ENCODE measurements around the gene C1QTNF8.
A peak's percentile ranks its signal among the peaks of the same experiment; 100 is the strongest.

The C1QTNF8 gene

DNA sequence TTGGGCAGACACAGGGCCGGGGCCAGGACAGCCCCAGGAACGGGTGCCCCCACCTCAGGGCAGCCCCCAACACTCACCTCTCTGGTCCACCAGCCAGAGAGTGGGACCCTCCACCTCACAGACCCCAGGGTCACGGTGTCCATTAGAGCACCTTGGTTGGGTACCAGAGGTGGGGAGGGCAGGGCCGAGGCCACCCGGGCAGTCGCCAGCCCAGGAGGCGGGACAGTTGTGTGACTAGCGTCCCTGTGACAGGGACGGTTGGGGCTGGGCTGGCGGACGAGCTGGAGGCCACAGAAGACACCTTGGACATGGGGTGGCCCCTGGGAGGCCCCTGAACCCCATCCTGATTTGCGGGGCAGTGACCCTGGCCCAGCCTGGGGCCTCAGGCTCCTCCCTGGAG is 11.7 kb upstream of the C1QTNF8 start:
- DNase-seq, result no peak

- DNase-seq, result no peak
These were observed 11.1 kb upstream of the C1QTNF8 start for GRCh38 chr16:1107141-1107540.

- no peak for DNase-seq
These were observed 10.6 kb upstream of the C1QTNF8 start for GRCh38 chr16:1106659-1107058.

DNA sequence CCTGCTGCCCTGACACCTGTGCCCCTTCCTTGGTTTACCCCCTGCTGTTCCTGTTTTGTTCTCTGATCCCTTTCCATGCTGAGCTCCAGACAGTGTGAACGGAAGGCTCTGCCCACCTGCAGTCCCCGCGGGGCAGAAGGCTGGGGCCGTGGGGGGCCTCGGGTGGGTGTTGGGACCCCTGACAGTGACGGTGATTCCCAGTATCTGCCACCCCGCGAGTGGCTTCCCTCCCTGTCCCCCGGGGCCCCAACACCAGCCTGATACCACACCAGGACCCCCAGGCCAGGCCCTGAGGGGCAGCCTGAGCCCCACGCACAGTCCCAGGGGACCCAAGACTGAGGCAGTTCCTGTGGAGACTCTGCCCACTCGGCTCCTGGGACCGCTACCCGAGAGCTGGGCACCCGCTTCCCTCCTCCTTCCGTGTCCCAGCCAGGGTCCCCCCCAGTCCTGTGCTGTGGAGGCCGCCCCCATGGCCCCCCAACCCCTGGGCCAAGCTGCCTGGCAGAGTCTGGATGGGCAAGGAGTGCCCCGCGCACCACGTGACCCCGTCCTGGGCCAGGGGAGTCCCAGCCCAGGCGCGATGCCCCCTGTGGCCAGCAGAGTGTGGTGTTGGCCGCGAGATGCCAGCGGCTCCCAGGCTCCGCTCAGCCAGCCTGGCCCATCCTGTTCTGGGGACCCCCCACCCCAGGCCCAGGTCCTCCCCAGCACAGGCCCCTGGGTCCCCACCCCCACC is 10.0 kb upstream of the C1QTNF8 start:
- peak; percentile 52 to 76 (median 73) for DNase-seq

GRCh38 chr16:1103636-1103980 is 7.6 kb upstream of the C1QTNF8 start:
- no peak for DNase-seq

GRCh38 chr16:1102921-1103635 is 7.0 kb upstream of the C1QTNF8 start:
- peak; percentile 60 to 71 (median 70) for DNase-seq

DNA sequence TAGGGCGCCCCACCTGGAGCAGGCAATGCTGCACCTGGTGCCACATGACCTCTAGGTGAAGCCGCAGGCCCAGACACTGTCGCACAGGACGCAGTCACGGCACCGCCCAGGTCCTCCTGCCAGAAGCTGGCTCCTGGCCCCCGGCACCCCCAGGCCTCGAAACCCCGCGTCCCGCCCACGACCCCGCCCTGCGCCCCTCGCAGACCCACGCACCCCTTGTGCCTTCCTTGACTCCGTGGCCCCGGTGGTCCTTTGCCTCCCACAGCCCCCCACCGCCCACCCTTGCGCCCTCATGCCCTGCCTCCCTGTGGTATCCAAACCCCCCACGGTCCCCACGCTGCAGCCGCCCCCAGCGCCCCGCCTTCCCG is 6.3 kb upstream of the C1QTNF8 start:
- peak in 2 of 3 experiments; percentile 49 to 54 for DNase-seq

GRCh38 chr16:1101573-1102332 is 5.7 kb upstream of the C1QTNF8 start:
- peak in 2 of 3 experiments; percentile 49 to 54 for DNase-seq

GRCh38 chr16:1101133-1101532 is 5.1 kb upstream of the C1QTNF8 start:
- peak in 1 of 3 experiments; percentile 13 for DNase-seq

DNA sequence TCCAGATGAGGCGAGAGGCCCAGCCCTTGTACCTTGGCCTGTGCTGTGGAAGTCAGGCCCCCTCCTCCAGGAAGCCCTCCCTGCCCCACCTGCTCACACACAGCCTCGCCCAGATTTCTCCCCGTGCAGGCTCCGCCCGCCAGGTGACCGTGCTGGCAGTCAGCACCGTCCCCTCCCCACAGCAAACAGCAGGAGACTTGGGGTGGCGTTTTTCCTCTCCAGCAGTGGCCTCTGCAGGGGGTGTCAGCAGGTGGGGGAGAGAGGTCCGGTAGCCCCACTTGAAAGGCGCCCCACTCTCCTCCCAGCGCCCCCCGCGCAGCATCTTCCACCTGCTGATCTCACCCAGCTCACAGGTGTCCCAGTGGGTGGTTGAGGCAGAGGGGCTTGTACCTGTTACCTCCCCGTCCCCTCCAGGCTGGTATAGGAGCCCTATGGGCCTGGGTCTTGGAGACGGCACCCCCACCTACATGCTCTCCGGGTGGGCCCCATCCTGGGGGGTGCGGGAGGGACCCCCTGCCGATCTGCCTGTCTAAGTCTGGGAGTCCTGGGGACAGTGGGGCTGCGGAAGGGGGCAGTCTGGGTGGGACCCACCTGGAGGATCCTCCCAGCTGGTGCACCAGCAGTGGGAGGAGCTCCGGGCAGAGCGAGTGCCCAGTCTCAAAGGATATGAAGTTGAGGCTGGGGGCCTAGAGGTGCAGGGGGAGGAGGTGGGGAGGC is 4.2 kb upstream of the C1QTNF8 start:
- DNase-seq, result peak in 2 of 3 experiments; percentile 64 to 66

DNA sequence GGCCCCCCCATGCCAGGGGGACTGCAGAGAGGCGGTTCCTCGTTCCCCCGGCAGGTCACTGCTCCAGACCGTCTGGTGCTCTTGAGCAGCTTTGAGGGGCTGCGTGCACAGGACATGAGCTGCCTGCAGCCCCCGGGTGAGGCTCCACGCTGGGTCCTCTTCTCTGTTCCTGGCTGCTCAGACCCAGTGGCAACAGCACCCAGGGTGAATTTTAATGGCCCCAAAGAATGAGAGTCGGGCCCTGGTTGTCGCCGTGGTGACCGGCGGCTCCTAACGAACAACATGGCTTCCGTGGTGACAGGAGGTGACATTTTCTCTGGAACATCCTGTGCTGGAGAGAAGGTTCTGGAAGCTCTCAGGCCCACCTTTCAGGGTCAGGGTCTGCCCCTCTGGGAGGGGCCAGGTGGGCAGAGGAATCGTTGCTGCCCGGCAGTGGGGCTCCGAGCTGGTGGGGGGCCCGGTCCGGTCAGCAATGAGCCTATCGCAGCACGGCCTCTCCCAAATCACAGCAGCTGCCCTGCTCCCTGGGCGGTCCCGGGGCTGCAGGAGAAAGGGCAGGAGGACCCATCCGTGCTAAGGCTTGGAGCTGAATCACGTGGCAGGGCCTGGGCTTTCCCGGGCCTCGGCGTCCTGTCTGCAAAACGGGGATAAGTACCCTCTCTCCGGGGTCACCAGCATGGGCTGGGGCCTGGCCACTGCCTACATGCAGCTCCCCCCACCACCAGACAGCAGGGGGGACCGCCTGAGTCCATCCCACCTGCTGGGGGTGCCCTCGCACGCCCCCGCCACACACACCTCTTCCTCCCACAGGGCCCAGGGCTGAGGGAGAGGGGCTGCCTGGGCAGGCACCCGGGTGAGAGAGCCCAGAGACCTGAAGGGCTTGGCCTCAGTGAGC is 3.4 kb upstream of the C1QTNF8 start:
- peak in 2 of 3 experiments; percentile 69 to 76 for DNase-seq

DNA sequence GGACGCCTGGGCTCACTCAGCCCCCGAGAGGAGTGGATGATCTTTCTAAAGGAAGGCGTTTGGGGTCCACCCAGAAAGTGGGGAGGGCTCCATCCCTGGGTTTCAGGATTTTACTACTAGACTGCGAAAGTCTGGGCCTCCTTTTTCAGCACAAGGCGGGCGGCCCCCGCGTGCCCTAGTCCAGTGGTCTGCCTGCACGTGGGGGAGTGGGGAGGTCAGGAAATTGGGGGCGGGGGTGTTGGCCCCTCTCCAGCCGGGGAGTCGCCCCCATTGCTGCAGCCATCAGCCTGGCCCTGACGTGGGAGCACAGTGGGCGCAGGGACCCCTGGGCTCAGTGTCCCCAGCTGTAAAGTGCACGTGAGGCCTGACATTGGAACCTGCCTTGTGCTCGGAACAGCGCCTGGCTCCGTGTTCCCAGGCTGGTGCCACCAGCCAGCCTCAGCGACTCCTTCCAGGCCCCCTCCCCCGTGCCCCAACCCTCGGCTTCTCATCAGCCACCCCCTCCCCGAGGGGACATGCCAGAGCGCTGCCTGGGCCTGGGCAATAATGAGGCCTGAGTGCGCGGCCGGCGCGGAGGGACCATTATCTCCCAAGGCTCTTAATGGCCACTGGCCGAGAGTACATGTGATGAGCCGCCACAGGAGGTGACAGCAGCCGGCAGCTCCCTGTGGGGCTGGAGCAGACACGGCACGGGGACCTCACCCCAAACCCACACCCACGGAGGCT is 2.4 kb upstream of the C1QTNF8 start:
- DNase-seq, result peak in 2 of 3 experiments; percentile 67 to 86

DNA sequence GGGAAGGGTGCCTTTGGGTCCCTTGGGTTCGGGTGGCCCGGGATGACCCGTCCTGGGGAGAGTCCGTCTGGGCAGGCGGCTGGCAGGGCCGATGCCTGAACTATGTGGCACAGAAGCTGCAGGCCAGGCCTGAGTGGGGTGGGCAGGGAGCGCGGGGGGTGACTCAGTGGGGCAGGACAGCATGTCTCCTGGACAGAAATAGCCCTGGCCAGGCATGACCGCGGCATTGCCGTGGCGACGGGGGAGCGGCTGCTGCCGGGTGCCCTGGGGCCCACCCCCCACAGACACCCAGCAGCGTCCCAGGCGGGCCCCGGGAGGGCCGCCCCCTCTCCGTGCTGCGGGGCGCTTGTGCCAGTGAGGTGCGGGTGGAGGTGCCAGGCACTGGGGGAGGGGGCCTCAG is 1.8 kb upstream of the C1QTNF8 start:
- DNase-seq, result peak in 1 of 3 experiments; percentile 21

GRCh38 chr16:1097156-1097555 is 1.1 kb upstream of the C1QTNF8 start:
- no peak for DNase-seq

GRCh38 chr16:1095450-1096168 is 435 bp downstream of the C1QTNF8 start:
- DNase-seq, result no peak

- DNase-seq, result no peak
These were observed 1.2 kb downstream of the C1QTNF8 start for GRCh38 chr16:1094601-1095449.

DNA sequence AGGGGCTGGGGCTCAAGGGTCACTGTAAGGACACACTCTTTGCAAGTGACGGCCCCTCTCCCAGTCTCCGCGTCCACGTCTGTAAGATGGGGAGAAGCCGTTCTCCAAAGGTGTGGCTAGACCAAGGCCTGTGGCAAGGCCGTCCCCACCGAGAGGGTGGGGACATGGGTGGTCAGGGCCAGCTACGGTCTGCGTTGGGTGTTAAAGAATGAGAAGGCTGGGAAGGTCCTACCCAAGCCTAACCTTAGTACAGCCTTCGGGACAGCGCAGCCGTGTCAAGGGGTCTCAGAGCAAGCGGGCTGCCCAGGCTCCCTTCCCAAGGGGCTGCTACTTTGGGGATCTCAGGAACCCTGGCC is 1.9 kb downstream of the C1QTNF8 start:
- DNase-seq, result no peak

DNA sequence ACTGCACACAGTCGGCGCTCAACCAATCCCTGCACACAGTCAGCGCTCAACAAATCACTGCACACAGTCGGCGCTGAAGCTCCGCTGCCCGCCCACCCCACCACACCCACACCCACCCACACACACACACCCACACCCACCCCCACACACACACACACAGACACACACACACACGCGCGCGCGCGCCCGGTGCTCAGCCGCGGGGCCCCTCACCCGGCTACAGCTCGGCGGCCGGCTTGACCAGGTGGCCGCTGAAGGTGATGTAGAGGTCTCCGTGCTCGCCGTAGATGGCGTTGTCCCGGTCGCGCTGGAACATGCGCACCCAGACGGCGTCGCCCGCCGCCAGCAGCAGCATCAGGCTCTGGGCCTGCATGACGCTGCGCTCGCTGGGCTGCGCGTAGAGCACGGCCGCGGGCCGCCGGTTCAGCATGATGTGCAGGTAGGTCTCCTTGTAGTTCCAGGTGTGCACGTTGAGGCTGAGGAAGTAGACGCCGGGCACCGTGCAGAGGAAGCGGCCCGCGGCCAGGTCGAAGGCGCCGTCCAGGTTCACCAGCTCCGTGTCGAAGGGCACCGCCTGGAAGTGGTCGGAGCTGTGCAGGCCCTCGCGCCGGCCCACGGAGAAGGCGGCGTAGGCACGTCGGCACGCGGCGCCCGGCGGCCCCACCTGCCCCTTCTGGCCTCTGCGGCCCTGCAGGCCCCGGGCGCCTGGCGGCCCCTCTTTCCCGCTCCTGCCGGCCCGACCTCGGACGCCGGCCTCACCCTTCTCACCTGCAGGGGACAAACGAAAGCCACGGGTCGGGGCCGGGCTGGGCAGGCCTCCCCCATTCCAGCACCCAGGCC is 2.5 kb downstream of the C1QTNF8 start:
- DNase-seq, result peak in 2 of 3 experiments; percentile 10 to 39
